SK-N-DZ (cell line): ENCODE measurements around the gene LILRB1.
"Not testable (repeated sequence)": the region's sequence is repeated elsewhere in the genome, so short reads cannot be mapped to it uniquely, and the experiment has no call there.

ENCODE experiments used
- DNase-seq: peaks from one replicate; pipeline ENCODE4 v3.0.0-alpha.2; 2015; ENCODE audit warnings: low spot score
- small RNA-seq, 2 experiments: library from RNA; depleted of rRNA; stranded (forward); fragments of <200 nt; gene quantifications; one replicate each; pipeline ENCODE3, GENCODE V24; 2014

The LILRB1 gene

GRCh38 chr19:54661846-54662481 lies 31.7 kb downstream of the LILRB1 start:
- DNase-seq = no peak

GRCh38 chr19:54662730-54663129 lies 32.4 kb downstream of the LILRB1 start, which contains the start of gene LILRB4:
LILRB4 (plus strand) TSS chr19:54662985; CDS start chr19:54663034, 49 bp downstream.
- no peak for DNase-seq

GRCh38 chr19:54665530-54665929 lies 35.2 kb downstream of the LILRB1 start:
- no peak for DNase-seq

- no peak for DNase-seq
These were observed 36.9 kb downstream of the LILRB1 start for GRCh38 chr19:54667217-54667616.

- DNase-seq = no peak
These were observed 38.1 kb downstream of the LILRB1 start for GRCh38 chr19:54668353-54668752.

GRCh38 chr19:54670576-54671357 lies 40.5 kb downstream of the LILRB1 start:
- no peak for DNase-seq

GRCh38 chr19:54673222-54673621 lies 42.9 kb downstream of the LILRB1 start:
- no peak for DNase-seq

- DNase-seq = peak; percentile 13
These were observed 43.8 kb downstream of the LILRB1 start for GRCh38 chr19:54674021-54674617.

GRCh38 chr19:54676210-54676834 lies 46.0 kb downstream of the LILRB1 start:
- DNase-seq = peak; percentile 4

- DNase-seq = no peak
These were observed 46.9 kb downstream of the LILRB1 start for GRCh38 chr19:54677217-54677616.

- DNase-seq = not testable (repeated sequence)
These were observed 51.3 kb downstream of the LILRB1 start for GRCh38 chr19:54681596-54681995.

- DNase-seq = no peak
These were observed 52.1 kb downstream of the LILRB1 start for GRCh38 chr19:54682306-54682856.

GRCh38 chr19:54684527-54684926 lies 54.2 kb downstream of the LILRB1 start:
- no peak for DNase-seq

Small RNA genes lying within 50 kb of the gene (small RNA-seq; reads per million reads assigned to genes)
- 0 reads per million in 2 experiments for gene AC245036.3
- gene MIR8061 = 0 reads per million in 2 experiments
